GM13976 (cell line): Measurements from ENCODE around the gene ADD3.

Experiments
- DNase-seq: peaks from one replicate; pipeline ENCODE4 v3.0.0; 2012; ENCODE audit warnings: low spot score
- in situ Hi-C: fragments of 300-500 bp; cut with MboI; formaldehyde crosslinking; loops from one replicate; pipeline ENCODE4 v1.12.0; 2022; ENCODE audit warnings: low sequenced_read_pairs, mixed read lengths, inconsistent platforms; ENCODE audit not compliant: unreplicated experiment
- TF ChIP-seq, protein P1 (sequence below): IDR thresholded peaks from 2 replicates; pipeline ENCODE4 v1.5.1; 2012; ENCODE audit warnings: borderline replicate concordance, mild to moderate bottlenecking; ENCODE audit not compliant: insufficient read depth; ENCODE audit errors: extremely low read depth, missing control alignments, control extremely low read depth

The ADD3 gene

DNA sequence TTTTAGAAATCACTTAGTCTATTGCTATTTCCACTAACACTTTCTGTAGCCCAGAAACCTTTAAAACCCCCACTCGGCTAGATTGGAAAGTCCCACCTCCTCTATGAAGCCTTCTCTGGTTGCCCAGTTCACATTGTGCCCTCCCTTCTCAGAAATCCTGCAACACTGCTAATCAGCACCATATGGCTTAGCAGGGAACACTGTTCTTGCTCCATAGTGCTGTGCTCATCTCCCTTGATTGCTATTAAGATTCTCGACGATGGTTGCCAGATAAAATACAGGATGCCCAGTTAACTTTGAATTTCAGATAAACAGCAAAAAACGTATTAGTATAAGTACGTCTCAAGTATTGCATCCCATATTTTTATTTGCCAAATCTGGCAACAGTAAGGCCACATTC lies 44.3 kb upstream of the ADD3 start:
- DNase-seq = no peak
- TF ChIP-seq, protein P1, sequence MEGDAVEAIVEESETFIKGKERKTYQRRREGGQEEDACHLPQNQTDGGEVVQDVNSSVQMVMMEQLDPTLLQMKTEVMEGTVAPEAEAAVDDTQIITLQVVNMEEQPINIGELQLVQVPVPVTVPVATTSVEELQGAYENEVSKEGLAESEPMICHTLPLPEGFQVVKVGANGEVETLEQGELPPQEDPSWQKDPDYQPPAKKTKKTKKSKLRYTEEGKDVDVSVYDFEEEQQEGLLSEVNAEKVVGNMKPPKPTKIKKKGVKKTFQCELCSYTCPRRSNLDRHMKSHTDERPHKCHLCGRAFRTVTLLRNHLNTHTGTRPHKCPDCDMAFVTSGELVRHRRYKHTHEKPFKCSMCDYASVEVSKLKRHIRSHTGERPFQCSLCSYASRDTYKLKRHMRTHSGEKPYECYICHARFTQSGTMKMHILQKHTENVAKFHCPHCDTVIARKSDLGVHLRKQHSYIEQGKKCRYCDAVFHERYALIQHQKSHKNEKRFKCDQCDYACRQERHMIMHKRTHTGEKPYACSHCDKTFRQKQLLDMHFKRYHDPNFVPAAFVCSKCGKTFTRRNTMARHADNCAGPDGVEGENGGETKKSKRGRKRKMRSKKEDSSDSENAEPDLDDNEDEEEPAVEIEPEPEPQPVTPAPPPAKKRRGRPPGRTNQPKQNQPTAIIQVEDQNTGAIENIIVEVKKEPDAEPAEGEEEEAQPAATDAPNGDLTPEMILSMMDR = no peak
- in situ Hi-C loops = no loop called here

DNA sequence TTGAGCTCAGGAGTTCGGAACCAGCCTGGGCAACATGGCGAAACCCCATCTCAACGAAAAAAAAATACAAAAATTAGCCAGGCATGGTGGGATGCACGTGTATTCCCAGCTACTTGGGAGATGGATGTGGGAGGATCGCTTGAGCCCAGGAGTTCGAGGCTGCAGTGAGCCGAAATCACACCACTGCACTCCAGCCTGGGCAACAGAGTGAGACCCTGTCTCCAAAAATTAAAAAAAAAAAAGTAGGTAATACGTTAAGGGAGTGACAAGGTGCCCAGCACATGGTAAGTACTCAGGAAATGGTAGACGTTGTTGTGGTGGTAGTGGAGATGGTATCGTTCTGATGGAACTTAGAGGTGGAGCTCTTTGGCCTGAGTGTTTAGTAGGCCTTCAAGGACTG lies 43.5 kb upstream of the ADD3 start:
- DNase-seq = no peak
- TF ChIP-seq, protein P1 = no peak
- in situ Hi-C loops = no loop called here

DNA sequence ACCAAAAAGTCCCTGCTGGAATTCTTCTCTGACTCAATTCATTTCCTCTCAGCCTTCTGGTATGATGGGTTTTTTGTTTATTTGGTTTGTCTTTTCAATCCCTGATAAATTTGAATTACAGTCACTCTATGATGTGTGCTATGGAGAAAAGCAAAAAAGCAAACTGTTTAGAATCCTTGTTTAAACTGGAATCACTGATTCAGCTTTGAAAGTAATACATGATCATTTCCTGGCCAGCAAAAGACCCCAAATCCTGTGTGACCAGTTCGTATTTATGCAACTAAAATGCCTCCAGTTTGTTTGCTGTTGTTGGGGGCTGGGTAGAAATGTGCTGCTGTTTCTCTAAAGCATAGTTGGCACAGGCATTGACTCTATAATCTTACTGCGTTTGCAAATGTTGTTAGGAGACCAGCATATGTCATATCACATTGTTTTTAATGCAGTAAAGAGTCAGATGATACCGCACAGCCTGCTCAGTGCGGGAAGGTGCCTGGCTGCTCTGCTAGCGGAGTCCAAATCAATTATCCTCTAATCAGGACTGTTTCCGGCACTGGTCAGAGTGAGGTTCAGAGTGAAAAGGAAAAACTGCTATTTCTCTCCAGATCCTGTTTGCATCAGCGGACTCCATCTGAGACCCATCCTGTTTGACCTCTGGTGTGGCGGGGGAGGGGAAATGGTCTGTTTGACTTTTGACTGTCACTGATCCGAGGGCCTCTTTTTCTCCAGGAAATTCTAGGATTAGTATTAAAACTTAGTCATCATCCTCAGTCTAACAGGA lies 40.6 kb upstream of the ADD3 start:
- in situ Hi-C loops = no loop called here
- DNase-seq = no peak
- TF ChIP-seq, protein P1 = no peak

DNA sequence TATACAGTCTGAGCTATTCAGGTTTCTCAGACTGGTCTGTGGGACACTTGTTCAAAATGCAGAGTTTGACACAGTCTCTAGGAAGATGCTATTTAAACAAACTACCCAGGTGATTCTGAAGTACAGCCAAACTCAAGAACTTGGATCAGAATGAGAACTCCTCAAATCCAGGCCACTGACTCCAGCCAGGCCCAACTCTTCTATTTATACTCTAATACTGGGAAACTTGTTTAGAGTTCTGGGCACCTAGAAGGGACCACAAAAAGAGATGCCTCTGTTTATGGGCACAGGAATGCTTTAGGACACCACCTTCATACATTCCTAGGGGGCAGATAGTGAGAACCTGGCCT lies 40.1 kb upstream of the ADD3 start:
- TF ChIP-seq, protein P1 = no peak
- in situ Hi-C loops = no loop called here
- no peak for DNase-seq

DNA sequence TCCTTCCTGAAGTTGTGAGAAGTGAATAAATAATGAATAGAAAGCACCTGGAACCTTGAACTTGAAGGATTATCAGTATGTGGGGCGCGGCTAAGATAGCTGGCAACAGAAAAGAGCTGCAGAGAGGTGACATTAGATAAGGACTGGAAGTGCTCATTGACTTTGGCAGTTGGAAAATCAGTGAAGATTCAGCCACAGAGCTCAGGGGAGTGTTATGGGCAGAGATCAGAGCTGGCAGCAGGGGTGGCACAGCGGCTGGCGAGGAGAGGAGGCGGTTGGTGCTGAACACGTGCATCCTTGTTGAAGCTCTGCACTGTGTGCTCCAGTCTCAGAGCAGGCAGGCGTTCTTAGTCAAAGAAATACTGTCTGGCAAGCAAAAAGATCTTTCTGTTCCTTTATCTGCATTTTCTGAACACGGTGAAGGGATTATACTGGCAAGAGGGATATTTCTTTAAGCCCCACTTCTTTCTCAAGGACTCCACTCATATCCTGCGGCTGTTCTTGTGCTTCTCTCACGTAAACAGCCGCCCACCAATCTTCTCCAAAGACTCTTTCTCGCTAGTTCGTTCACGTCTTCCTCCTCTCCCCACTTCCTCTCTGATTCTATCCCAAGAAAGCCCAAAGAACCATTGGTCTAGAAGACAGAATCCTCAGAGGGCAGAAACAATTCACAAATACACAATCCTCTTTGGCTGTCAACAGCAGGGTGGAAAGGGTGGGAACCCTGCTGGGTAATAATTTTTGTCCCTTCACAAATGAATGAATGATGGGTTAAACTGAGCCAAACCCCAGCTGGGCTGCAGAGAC lies 38.6 kb upstream of the ADD3 start:
- DNase-seq = no peak
- in situ Hi-C loops = no loop called here

DNA sequence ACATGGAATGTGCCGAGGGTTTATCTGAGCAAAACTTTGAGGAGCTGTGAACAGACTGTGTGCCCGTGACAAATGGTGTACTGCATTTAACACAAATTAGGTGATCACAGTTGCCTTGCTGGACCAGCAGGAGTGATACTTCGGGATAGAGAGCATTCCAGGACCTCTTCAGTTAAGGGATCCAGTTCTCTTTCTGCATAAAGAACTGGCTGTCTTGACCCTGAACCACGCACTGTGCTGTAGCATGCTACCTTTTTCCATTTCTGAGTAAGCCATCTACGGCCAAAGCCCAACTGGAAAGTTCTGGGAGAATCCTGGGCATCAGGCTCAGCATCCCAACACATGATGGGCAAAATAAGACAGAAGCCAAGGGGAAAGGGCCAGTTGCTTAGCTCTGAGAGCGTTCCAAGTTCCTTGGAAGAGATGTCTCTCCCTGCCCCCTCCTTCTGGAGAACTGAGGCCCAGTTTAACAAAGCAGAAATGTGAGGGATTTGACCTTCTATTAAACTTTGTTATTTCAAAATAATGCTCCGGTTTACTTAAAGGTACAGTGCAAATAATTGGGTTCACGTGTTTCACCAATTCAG lies 37.9 kb upstream of the ADD3 start:
- no peak for DNase-seq
- TF ChIP-seq, protein P1 = no peak
- in situ Hi-C loops = loop anchor here (10.0 kb wide), 1 partner anchor 165 kb away; no protein-coding TSS in a partner anchor

More for the DNA sequence above, 38.6 kb upstream of the ADD3 start:
- TF ChIP-seq, protein P1 = no peak
